Measurements from ENCODE around the gene ANKHD1. TPM values are rescaled to one million over a fixed set of nuclear protein-coding genes. Genes with fewer than 3 reads are reported as not detected.

ANKHD1 gene
- total and polyA plus RNA-seq, 2 of the 8 experiments (the other 6 are each of a cell fraction or from before 2014, with no cell fraction given), result 69.9 to 108 TPM

GRCh38 chr5:140566665-140567064 lies 165.0 kb downstream of the ANKHD1 start (continued):
- TF ChIP-seq, protein P1, sequence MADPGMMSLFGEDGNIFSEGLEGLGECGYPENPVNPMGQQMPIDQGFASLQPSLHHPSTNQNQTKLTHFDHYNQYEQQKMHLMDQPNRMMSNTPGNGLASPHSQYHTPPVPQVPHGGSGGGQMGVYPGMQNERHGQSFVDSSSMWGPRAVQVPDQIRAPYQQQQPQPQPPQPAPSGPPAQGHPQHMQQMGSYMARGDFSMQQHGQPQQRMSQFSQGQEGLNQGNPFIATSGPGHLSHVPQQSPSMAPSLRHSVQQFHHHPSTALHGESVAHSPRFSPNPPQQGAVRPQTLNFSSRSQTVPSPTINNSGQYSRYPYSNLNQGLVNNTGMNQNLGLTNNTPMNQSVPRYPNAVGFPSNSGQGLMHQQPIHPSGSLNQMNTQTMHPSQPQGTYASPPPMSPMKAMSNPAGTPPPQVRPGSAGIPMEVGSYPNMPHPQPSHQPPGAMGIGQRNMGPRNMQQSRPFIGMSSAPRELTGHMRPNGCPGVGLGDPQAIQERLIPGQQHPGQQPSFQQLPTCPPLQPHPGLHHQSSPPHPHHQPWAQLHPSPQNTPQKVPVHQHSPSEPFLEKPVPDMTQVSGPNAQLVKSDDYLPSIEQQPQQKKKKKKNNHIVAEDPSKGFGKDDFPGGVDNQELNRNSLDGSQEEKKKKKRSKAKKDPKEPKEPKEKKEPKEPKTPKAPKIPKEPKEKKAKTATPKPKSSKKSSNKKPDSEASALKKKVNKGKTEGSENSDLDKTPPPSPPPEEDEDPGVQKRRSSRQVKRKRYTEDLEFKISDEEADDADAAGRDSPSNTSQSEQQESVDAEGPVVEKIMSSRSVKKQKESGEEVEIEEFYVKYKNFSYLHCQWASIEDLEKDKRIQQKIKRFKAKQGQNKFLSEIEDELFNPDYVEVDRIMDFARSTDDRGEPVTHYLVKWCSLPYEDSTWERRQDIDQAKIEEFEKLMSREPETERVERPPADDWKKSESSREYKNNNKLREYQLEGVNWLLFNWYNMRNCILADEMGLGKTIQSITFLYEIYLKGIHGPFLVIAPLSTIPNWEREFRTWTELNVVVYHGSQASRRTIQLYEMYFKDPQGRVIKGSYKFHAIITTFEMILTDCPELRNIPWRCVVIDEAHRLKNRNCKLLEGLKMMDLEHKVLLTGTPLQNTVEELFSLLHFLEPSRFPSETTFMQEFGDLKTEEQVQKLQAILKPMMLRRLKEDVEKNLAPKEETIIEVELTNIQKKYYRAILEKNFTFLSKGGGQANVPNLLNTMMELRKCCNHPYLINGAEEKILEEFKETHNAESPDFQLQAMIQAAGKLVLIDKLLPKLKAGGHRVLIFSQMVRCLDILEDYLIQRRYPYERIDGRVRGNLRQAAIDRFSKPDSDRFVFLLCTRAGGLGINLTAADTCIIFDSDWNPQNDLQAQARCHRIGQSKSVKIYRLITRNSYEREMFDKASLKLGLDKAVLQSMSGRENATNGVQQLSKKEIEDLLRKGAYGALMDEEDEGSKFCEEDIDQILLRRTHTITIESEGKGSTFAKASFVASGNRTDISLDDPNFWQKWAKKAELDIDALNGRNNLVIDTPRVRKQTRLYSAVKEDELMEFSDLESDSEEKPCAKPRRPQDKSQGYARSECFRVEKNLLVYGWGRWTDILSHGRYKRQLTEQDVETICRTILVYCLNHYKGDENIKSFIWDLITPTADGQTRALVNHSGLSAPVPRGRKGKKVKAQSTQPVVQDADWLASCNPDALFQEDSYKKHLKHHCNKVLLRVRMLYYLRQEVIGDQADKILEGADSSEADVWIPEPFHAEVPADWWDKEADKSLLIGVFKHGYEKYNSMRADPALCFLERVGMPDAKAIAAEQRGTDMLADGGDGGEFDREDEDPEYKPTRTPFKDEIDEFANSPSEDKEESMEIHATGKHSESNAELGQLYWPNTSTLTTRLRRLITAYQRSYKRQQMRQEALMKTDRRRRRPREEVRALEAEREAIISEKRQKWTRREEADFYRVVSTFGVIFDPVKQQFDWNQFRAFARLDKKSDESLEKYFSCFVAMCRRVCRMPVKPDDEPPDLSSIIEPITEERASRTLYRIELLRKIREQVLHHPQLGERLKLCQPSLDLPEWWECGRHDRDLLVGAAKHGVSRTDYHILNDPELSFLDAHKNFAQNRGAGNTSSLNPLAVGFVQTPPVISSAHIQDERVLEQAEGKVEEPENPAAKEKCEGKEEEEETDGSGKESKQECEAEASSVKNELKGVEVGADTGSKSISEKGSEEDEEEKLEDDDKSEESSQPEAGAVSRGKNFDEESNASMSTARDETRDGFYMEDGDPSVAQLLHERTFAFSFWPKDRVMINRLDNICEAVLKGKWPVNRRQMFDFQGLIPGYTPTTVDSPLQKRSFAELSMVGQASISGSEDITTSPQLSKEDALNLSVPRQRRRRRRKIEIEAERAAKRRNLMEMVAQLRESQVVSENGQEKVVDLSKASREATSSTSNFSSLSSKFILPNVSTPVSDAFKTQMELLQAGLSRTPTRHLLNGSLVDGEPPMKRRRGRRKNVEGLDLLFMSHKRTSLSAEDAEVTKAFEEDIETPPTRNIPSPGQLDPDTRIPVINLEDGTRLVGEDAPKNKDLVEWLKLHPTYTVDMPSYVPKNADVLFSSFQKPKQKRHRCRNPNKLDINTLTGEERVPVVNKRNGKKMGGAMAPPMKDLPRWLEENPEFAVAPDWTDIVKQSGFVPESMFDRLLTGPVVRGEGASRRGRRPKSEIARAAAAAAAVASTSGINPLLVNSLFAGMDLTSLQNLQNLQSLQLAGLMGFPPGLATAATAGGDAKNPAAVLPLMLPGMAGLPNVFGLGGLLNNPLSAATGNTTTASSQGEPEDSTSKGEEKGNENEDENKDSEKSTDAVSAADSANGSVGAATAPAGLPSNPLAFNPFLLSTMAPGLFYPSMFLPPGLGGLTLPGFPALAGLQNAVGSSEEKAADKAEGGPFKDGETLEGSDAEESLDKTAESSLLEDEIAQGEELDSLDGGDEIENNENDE (IDR thresholded peaks at IDR 0.05; ENCODE audit: insufficient replicate concordance, low read length), result no peak
- TF ChIP-seq SIN3A (conservative IDR thresholded peaks at IDR 0.05 in 1 of 2, IDR thresholded peaks at IDR 0.05 in 1 of 2; ENCODE audit: low read depth in 1 of 2, low read length in 2 of 2) (no peak), YY1 (IDR thresholded peaks at IDR 0.05; ENCODE audit: low read depth, low read length) (no peak), CEBPB (IDR thresholded peaks at IDR 0.05; ENCODE audit: low read depth, low read length) (no peak)

Data from H1 (cell line).